IPS-11a (cell line): ENCODE measurements around the gene MEIOC.
"Not testable (repeated sequence)": the region's sequence is repeated elsewhere in the genome, so short reads cannot be mapped to it uniquely, and the experiment has no call there.

Experiments used
- H3K4me3 ChIP-seq: one replicate; pipeline ENCODE4 v1.5.1; 2013; ENCODE audit warnings: low read depth, low read length, control low read depth

MEIOC gene

DNA sequence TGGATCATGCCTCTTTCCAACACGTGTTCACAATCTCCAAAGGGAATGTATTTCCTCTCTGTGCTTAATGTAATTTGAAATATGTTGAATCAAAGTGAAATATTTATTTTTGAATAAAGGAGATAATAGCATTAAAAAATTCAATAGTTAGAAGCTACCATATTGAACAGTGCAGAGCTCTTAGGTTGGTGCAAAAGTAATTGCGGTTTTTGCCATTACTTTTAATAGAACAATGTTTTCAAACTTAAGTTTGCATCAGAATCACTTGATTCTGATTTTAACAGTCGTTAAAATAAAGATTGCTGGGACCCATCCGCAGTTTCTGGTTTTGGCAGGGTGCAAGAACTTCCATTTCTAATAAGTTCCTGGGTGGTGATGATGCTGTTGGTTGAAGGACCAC is 10.0 kb upstream of the MEIOC start:
- H3K4me3 ChIP-seq = no peak overlapping the region

DNA sequence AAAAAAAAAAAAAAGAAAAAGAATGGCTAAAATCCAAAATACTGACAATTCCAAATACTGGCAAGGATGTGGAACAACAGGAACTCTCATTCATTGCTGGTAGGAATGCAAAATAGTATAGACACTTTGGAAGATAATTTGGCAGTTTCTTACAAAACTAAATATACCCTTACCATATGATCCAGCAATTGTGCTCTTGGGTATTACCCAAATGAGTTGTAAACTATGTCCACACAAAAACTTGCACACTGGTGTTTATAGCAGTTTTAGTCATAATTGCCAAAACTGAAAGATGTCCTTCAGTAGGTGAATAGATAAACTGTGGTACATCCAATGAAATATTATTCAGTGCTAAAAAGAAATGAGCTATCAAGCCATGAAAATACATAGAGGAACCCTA is 8.5 kb upstream of the MEIOC start:
- H3K4me3 ChIP-seq = no peak overlapping the region

DNA sequence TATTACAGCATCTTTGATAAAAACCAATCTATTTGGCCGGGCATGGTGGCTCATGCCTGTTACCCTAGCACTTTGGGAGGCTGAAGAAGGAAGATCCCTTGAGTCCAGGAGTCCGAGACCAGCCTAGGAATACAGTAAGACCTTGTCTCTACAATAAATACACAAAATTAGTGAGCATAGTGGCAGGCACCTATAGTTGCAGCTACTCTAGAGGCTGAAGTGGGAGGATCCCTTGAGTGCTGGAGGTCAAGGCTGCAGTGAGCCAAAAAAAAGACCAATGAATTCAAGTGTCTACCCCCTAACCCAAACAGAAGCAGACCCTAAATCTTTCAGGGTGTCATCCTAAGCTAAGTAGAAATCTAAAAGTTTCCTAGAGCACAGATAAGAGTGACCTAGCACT is 7.3 kb upstream of the MEIOC start:
- no peak overlapping the region for H3K4me3 ChIP-seq

DNA sequence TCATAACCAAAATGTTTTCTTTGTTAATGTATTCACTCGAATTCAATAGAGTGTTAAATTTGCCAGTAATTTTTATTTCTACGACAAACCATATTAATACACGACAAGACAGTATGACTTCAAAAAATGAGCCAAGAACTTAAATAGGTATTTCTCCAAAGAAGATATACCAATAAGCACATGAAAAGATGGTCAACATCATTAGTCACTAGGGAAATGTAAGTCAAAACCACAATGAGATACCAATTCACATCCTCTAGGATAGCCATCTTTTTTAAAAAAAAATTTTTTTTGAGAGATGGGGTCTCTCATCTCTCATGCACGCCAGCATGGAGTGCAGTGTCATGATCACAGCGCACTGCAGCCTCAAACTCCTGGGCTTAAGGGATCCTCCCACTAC is 5.0 kb upstream of the MEIOC start:
- H3K4me3 ChIP-seq = no peak overlapping the region

DNA sequence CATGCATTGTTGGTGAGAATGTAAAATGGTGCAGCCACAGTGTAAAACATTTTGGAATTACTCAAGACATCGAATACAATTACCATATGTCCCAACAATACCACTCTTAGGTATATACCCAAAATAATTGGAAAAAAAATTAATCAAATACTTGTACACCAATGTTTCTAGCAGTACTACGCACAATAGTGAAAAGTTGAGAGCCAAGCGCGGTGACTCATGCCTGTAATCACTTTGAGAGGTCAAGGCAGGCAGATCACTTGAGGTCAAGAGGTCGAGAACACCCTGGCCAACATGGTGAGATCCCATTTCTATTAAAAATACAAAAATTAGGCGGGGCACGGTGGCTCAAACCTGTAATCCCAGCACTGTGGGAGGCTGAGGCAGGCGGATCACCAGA is 3.5 kb upstream of the MEIOC start:
- H3K4me3 ChIP-seq = no peak overlapping the region

DNA sequence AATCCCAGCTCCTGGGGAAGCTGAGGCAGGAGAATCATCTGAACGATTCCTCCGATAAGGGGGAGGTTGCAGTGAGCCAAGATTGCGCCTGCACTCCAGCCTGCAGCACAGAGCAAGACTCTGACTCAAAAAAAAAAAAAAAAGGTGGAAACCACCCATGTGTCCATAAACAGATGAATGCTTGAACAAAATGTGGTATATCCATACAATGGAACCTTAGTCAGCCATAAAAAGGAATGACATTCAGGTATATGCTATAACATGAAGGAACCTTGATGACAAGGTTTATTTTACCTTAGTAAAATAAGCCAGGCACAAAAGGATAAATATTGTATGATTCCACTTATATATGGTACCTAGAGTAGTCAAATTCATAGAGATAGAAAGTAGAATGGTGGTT is 2.9 kb upstream of the MEIOC start:
- H3K4me3 ChIP-seq = no peak overlapping the region

DNA sequence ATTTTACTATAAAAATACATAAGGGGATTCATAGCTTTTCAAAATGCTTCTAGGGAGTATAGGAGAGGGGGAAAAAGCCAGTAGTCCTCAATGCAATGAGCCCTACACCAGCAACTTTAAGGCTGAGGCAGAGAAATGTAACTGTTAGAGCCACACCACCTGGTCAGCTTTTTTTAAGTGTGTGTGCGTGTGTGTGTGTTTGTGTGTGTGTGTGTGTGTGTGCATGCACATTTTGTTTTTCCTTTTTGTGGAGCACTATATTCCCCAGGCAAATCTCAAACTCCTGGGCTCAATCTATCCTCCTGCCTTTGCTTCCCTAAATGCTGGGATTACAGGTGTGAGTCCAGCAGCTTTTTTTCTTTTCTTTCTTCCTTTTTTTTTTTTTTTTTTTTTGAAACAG is 2.3 kb upstream of the MEIOC start:
- H3K4me3 ChIP-seq = no peak overlapping the region

DNA sequence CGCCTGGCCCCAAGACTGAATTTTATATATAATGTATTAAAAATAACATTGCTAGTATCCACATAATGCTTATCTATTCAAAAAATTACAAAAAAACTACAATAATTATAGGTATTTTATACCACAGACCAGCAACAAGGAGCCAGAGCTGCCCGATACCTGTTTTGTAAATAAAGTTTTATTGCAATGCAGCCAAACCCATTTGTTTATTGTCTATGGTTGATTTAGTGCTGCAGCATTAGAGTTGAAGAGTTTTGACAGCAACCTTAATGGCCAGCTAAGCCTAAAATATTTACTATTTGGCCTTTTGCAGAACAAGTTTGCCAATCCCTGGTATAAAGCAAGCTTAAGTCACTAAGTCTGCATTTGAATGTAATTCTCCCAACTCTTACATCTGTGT is 5.6 kb downstream of the MEIOC start:
- H3K4me3 ChIP-seq = no peak overlapping the region

DNA sequence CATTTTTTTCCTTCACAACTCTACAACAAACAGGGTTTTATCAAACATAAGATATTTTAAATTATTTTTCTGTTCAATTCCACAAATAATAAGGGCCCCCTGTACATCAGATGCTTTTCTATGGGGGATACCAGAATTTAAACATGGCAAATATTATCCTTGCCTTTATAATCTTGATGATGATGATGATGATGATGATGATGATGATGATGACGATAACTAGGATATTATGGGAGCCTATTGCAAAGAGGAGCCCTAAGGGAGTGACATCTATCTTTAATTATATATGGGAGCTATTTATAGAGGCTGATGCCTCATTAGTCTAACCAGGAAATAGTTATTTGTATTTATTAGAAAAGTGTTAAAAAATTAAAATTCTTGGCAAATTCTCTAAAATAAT is 6.8 kb downstream of the MEIOC start:
- no peak overlapping the region for H3K4me3 ChIP-seq

DNA sequence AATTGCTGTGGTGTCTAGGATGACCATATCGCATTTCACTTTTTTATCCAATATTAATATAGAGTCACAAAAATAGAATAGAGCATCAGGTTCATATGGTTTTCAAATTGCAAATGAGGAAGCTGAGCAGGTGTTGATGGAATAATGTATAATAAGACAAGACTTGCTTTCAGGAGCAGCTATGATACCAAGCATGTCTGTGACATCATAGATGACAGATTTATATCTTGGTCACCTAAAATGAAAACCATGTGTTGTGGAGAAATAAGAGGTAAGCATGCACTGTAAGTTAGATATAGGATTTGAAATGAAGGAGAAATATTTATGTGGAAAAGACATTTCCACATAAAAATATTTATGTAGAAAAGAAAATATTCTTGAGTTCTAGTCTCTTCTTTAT is 8.6 kb downstream of the MEIOC start:
- H3K4me3 ChIP-seq = no peak overlapping the region

DNA sequence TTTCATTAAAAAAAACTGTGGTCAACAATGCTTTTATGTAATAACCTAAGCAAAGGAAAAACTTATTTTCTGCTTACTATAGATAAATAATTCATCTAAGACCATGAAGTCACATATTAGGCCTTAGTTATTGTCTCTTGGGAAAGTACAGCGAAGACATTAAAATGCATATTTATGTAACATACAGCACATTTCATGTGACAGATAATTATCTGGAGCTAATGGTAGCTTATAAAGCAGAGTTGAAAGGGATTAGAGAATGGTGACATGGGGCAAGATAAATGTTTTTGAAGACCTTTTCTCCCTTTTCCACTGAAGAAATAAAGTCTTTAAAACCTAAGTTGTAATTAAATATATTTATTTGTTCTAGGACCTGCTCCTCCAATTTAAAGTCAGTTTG is 9.7 kb downstream of the MEIOC start:
- H3K4me3 ChIP-seq = no peak overlapping the region

DNA sequence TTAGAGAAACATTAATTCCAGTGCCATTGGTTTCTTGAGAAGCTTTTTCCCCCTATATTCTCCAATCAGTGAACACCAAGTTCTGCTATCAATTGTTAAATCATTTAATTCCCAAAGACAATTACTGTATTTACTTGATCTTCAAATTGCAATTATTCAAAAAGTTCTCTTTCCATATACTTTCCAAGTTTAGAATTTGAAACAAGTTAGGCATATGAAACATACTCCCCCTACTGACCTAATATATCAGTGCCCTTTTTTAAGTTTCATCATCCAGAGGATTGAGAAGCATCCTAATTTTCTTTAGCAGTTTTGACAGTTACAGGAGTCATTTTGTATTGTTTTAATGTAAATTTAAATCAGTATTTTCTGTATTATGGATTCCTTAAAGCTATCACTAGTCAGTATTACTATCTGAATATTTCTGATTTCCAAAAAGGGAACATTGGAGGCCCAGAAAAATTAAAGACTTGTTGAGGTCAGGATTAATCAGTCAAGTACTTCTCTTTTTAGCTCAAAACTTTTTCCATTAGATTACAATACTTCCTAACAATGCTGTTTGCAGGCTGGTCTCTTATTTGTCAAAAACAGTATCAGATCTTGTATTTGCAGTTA is 16.3 kb downstream of the MEIOC start:
- no peak overlapping the region for H3K4me3 ChIP-seq

DNA sequence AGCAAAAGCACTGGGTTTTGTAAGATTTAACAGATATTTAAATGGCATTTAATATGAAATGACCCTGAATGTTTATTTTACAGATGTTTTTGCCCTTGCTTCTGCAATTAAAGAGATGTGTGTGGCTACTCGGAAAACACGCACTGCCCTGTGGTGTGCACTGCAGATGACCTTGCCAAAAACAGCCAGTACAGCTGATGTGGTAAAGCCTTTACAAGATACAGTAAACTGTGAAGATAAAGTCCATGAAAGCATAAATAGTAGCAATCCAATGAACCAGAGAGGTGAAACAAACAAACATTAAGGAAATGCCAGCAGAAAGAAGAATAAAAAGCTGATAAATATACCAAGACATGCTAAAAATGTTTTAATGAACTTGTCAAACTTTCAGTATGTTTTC is 17.6 kb downstream of the MEIOC start:
- H3K4me3 ChIP-seq = no peak overlapping the region

DNA sequence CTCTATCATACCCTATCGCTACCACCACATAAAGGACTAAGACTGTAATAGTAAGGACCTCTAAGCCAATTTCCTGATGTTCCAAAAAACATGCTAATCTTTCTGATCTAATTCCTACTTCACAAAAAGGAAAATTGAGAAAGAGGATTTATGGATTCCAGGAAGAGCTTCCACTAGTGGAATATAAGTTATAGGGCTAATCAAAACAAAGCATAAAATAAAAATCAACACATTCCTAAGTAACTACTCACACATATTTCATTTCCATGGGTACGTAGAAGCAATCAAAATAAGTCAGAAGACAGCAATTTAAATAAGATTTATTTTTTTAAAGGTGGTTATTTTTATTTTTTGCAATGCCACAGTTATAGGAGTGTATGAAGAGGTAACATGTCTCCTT is 20.9 kb downstream of the MEIOC start:
- H3K4me3 ChIP-seq = no peak overlapping the region

DNA sequence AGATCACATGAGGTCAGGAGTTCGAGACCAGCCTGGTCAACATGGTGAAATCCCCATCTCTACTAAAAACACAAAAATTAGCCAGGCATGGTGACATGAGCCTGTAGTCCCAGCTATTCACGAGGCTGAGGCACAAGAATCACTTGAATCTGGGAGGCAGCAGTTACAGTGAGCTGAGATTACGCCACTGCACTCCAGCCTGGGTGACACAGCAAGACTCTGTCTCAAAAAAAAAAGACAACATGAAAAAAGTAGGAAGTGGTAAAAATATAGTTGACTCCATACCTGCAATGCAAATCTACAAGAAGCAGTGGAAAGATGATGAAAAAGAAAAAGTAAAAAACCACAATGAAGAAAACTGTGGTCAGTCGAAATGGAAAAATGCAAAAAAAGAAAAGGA is 27.0 kb downstream of the MEIOC start:
- not testable (repeated sequence) for H3K4me3 ChIP-seq

DNA sequence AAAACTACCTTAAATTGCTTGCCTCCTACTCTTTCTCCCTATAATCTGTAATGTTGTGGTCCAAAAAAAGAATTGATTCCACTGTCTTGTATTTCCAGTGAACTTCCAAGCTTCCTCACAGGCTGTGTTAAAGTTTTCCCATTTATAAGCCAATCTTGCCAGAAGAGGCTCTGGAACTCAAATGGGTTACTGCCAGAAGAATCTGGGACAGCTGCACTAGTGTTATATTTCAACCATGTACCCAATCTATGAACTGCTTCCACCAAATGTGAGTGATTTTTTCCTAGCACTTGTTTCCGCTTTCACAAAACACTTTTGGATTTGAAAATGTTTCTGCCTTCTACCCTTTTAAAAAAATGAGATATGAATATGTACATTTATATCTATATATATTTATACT is 31.5 kb downstream of the MEIOC start:
- H3K4me3 ChIP-seq = no peak overlapping the region

DNA sequence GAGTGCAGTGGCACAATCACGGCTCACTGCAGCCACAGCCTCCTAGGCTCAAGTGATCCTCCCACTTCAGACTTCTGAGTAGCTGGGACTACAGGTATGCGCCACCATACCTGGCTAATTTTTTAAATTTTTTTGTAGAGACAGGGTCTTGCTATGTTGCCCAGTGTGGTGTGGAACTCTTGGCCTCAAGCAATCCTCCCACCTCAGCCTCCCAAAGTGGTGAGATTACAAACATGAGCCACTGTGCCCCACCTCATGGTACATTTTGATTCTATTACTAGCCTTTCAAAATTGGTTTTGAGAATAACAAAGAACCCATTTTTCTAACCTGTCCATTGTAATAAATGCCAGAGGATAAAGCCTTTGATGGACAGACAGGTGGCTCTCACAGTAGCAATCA is 31.9 kb downstream of the MEIOC start:
- H3K4me3 ChIP-seq = no peak overlapping the region

DNA sequence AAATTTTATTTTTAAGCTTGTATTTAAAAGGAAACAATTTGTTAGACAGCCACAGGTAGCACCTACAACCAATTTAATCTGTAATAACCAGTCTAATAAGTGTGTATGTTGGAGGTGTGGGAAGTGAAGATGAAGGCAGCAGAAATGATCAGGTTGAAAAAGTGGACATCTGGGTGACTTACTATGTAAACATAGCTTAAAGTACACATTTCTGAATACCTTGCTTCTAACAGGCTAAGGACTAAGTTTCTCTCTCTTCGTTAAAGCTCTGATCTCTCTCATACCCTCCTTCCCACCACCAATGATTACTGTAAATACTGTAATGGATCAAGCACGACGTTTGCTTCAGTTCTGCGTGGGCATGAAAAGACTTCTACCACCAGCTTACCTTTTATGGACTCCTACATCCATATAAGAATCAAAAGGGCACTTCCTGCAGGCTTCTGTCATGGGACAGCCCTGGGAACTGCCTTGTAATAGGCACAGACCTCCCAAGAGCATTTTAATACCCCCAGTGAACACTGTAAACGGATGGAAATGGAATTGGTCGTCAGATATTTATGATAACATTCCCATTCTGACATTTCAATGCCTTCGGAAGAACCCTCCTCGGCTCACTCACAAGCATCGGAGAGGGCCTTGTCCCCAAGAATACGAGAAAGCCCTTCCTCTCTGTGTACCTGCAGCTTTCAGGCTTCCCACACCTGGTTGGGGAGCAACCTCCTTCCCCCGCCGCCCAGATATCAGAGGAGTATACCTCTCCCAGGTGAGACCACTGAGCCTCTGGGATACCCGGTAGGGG is 32.6 kb downstream of the MEIOC start:
- H3K4me3 ChIP-seq = peak overlapping the region; percentile 98

DNA sequence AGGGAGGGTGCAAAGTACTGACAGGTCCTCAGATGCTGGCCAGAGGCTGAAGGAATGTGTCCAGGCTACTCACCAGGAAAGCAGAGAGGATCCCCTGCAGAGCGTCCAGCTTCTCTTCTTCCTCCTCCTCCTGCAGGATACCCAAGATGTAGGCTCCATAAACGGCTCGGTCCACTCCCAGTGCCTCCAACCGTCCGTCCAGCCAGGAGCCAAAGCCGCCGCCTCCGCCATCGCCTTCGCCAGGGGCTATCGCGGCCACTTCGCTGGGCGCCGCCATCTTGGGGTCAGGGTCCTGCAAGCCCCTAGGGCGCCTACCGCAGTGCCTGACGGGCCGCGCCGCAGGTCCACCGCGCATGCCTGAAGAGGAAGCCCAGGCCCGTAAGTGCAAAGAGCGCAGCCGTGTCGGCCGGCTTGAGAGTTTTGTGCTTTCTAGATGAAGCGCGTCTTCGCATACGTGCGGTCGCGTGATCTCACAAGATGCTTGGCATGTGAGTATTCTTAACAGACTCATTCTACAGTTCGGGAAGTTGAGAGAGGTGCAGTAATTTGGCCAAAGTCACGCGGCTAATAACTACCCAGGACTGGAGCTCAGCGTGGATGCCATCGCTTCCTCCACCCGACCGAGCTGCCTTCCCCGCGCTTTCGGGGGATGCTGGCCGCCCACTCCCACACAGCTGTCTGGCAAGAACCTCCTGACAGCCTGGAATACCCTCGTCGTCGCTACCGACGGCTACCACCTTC is 33.4 kb downstream of the MEIOC start, which contains the start of gene CCDC43:
Gene CCDC43, minus strand, starts transcription at position 300 of the 741 bp plus-strand sequence. Its CDS starts 23 bp downstream, at position 277.
- H3K4me3 ChIP-seq = peak within 1 kb of the TSS; percentile 98

DNA sequence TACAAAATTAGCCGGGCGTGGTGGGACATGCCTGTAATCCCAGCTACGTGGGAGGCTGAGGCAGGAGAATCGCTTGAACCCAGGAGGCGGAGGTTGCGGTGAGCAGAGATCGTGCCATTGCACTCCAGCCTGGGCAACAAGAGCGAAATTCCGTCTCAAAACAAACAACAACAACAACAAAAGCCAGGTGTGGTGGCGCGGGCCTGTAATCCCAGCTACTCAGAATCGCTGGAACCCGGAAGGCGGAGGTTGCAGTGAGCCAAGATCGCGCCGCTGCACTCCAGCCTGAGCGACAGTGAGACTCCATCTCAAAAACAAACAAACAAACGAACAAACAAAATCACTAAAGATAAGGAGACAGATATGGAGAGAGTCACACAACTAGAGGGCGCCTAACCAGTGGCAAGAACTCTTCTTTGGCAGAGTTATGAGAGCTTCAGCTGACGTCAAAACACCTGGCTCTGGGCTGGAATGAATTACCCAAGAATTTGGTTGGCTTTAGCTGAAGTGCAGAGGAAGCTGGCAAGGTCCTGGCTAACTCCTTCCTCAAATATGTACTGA is 34.6 kb downstream of the MEIOC start:
- not testable (repeated sequence) for H3K4me3 ChIP-seq

DNA sequence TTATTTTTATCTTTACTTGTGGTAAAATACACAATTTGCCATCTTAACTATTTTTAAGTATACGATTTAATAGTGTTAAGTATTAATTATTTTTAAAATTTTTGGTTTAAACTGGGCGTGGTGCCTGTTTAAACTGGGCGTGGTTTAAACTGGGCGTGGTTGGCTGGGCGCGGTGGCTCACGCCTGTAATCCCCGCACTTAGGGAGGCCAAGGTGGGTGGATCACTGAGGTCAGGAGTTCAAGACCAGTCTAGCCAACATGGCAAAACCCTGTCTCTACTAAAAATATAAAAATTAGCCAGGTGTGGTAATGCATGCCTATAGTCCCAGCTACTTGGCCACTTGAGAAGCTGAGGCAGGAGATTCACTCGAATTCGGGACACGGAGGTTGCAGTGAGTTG is 37.3 kb downstream of the MEIOC start:
- no peak overlapping the region for H3K4me3 ChIP-seq

DNA sequence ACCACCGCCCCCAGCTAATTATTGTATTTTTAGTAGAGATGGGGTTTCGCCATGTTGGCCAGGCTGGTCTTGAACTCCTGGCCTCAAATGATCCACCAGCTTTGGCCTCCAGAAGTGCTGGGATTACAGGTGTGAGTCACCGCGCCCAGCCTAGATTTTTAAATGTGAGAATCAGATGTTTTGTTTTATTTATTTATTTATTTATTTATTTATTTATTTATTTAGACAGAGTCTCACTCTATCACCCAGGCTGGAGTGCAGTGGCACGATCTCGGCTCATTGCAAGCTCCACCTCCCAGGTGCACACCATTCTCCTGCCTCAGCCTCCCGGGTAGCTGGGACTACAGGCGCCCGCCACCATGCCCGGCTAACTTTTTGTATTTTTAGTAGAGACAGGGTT is 44.0 kb downstream of the MEIOC start:
- H3K4me3 ChIP-seq = not testable (repeated sequence)
